IMR-90 (cell line): ENCODE measurements around the gene FOSL1. TPM values are rescaled to one million over a fixed set of nuclear protein-coding genes. Genes with fewer than 3 reads are reported as not detected.

ENCODE experiments used
- ATAC-seq: fragments of 200-7000 bp; cut with Tn5 transposase; 2 replicates; pipeline ENCODE4 v1.9.1; 2020; ENCODE audit warnings: low read depth, mild to moderate bottlenecking, moderate library complexity
- BruUV-seq: library from RNA; stranded (reverse); fragments of 400-500 nt; replicated peaks from 2 replicates; lab custom pipeline; 2021; lab: Mats Ljungman, UMichigan
- CTCF ChIA-PET: fragments of 300-600 bp; formaldehyde crosslinking; extraction: SDS; loops from one replicate; lab custom pipeline; 2021; ENCODE audit warnings: antibody characterized with exemption; lab: Yijun Ruan, JAX
- POLR2A ChIA-PET: fragments of 300-600 bp; sonication (Branson Sonifier 250); formaldehyde crosslinking; loops from one replicate; lab custom pipeline; 2022; ENCODE audit warnings: antibody characterized with exemption; ENCODE audit not compliant: unreplicated experiment; lab: Charles Lee
- DNase-seq: peaks from one replicate; pipeline ENCODE4 v3.0.0; 2013
- H2AFZ ChIP-seq: replicated peaks from 2 replicates; pipeline ENCODE3; 2013; ENCODE audit warnings: low read length, mild to moderate bottlenecking; ENCODE audit not compliant: poor library complexity
- H2AK5ac ChIP-seq: 2 replicates; pipeline ENCODE4 v1.6.1; 2013; ENCODE audit warnings: low read depth, low read length, inconsistent platforms
- H2AK9ac ChIP-seq: replicated peaks from 2 replicates; pipeline ENCODE3; 2013; ENCODE audit warnings: mild to moderate bottlenecking, low read depth, low read length, moderate library complexity; ENCODE audit not compliant: poor library complexity
- H2BK120ac ChIP-seq: 2 replicates; pipeline ENCODE4 v1.6.1; 2013; ENCODE audit warnings: low read depth, low read length, inconsistent platforms
- H2BK15ac ChIP-seq: 3 replicates; pipeline ENCODE4 v1.6.1; 2013; ENCODE audit warnings: low read depth, low read length, inconsistent platforms
- H2BK20ac ChIP-seq: 2 replicates; pipeline ENCODE4 v1.6.1; 2013; ENCODE audit warnings: low read depth, mild to moderate bottlenecking, inconsistent platforms, low read length, moderate library complexity
- H2BK5ac ChIP-seq: 2 replicates; pipeline ENCODE4 v1.6.1; 2013; ENCODE audit warnings: mild to moderate bottlenecking, low read depth, low read length, inconsistent platforms; ENCODE audit not compliant: poor library complexity, severe bottlenecking
- H3K14ac ChIP-seq: replicated peaks from 2 replicates; pipeline ENCODE4 v1.6.1; 2013; ENCODE audit warnings: low read depth, low read length, inconsistent platforms
- H3K18ac ChIP-seq: 2 replicates; pipeline ENCODE4 v1.6.1; 2013; ENCODE audit warnings: low read depth, low read length, control low read depth
- H3K23ac ChIP-seq: 2 replicates; pipeline ENCODE4 v1.6.1; 2013; ENCODE audit warnings: low read depth, low read length, inconsistent platforms
- H3K27ac ChIP-seq: 2 replicates; pipeline ENCODE4 v1.5.1; 2013; ENCODE audit warnings: mild to moderate bottlenecking, control low read depth, low read length; ENCODE audit not compliant: insufficient read depth
- H3K27me3 ChIP-seq: 2 replicates; pipeline ENCODE4 v1.6.1; 2013; ENCODE audit warnings: low read length; ENCODE audit not compliant: control insufficient read depth, insufficient read depth
- H3K36me3 ChIP-seq: 2 replicates; pipeline ENCODE4 v1.6.1; 2013; ENCODE audit warnings: low read length, mixed read lengths; ENCODE audit not compliant: control insufficient read depth, insufficient read depth
- H3K4ac ChIP-seq: 2 replicates; pipeline ENCODE4 v1.6.1; 2013; ENCODE audit warnings: low read depth, low read length, inconsistent platforms
- H3K4me1 ChIP-seq: 2 replicates; pipeline ENCODE4 v1.6.1; 2013; ENCODE audit warnings: low read length, mixed read lengths; ENCODE audit not compliant: control insufficient read depth, insufficient read depth
- H3K4me2 ChIP-seq: 2 replicates; pipeline ENCODE4 v1.6.1; 2013; ENCODE audit warnings: low read depth, mild to moderate bottlenecking, control low read depth, low read length, moderate library complexity
- H3K4me3 ChIP-seq: 2 replicates; pipeline ENCODE4 v1.5.1; 2013; ENCODE audit warnings: low read depth, mild to moderate bottlenecking, control low read depth, low read length, moderate library complexity; ENCODE audit not compliant: insufficient read depth
- H3K56ac ChIP-seq: 2 replicates; pipeline ENCODE4 v1.6.1; 2013; ENCODE audit warnings: low read length, inconsistent platforms; ENCODE audit not compliant: insufficient read depth; ENCODE audit errors: extremely low read depth
- H3K79me1 ChIP-seq, 2 experiments: 2 replicates each; pipeline ENCODE4 v1.6.1; 2013; ENCODE audit warnings: low read length in 2 of 2, inconsistent platforms in 1 of 2, low read depth in 1 of 2
- H3K9ac ChIP-seq: 2 replicates; pipeline ENCODE4 v1.6.1; 2013; ENCODE audit warnings: low read depth, low read length, control low read depth
- H3K9me1 ChIP-seq: 2 replicates; pipeline ENCODE4 v1.6.1; 2013; ENCODE audit warnings: low read length, inconsistent platforms; ENCODE audit not compliant: insufficient read depth
- H3K9me3 ChIP-seq: 2 replicates; pipeline ENCODE4 v1.6.1; 2013; ENCODE audit warnings: low read length; ENCODE audit not compliant: control insufficient read depth, insufficient read depth
- H4K20me1 ChIP-seq: 2 replicates; pipeline ENCODE4 v1.6.1; 2013; ENCODE audit warnings: low read length, inconsistent platforms; ENCODE audit not compliant: insufficient read depth
- H4K5ac ChIP-seq: 2 replicates; pipeline ENCODE4 v1.6.1; 2013; ENCODE audit warnings: mild to moderate bottlenecking, low read depth, low read length, control low read depth
- H4K8ac ChIP-seq, 2 experiments: 2 replicates each; pipeline ENCODE4 v1.6.1; 2013; ENCODE audit warnings: low read depth in 2 of 2, low read length in 2 of 2, control low read depth in 1 of 2, inconsistent platforms in 1 of 2
- H4K91ac ChIP-seq: 2 replicates; pipeline ENCODE4 v1.6.1; 2013; ENCODE audit warnings: low read depth, low read length, inconsistent platforms; ENCODE audit not compliant: insufficient read depth
- CHD1 ChIP-seq: IDR thresholded peaks from 2 replicates; pipeline ENCODE4 v1.6.1; 2012; ENCODE audit warnings: low read depth, low read length, improper control_type of control experiment
- MAFK ChIP-seq: IDR thresholded peaks from 2 replicates; pipeline ENCODE4 v1.6.1; 2012; ENCODE audit warnings: low read depth, low read length, improper control_type of control experiment
- MAZ ChIP-seq: IDR thresholded peaks from 2 replicates; pipeline ENCODE4 v1.6.1; 2012; ENCODE audit warnings: low read depth, mild to moderate bottlenecking, low read length, improper control_type of control experiment, moderate library complexity, borderline replicate concordance
- MXI1 ChIP-seq: IDR thresholded peaks from 2 replicates; pipeline ENCODE4 v1.6.1; 2012; ENCODE audit warnings: low read depth, mild to moderate bottlenecking, low read length, moderate library complexity, borderline replicate concordance
- NFE2L2 ChIP-seq: fragments of 150-350 bp; IDR thresholded peaks from 2 replicates; pipeline ENCODE4 v1.6.1; 2016; ENCODE audit warnings: low read depth, mild to moderate bottlenecking, low read length
- RAD21 ChIP-seq: IDR thresholded peaks from 2 replicates; pipeline ENCODE4 v1.6.1; 2012; ENCODE audit warnings: low read length, improper control_type of control experiment
- RCOR1 ChIP-seq: IDR thresholded peaks from 2 replicates; pipeline ENCODE4 v1.6.1; 2012; ENCODE audit warnings: mild to moderate bottlenecking, low read length, improper control_type of control experiment; ENCODE audit not compliant: insufficient replicate concordance
- RFX5 ChIP-seq: IDR thresholded peaks from 2 replicates; pipeline ENCODE4 v1.8.0; 2012; ENCODE audit warnings: low read depth, mild to moderate bottlenecking, low read length, moderate library complexity
- USF2 ChIP-seq: fragments of 150-350 bp; IDR thresholded peaks from 2 replicates; pipeline ENCODE4 v1.6.1; 2017; ENCODE audit warnings: mild to moderate bottlenecking, antibody characterized with exemption, low read length, low read depth
- WGBS, 2 experiments: methylation state at CpG; one replicate each; pipeline versions ENCODE4 v1.1.5 to v1.1.7; 2013; ENCODE audit warnings: missing lambda C conversion rate in 2 of 2; ENCODE audit not compliant: insufficient read length in 1 of 2; ENCODE audit errors: extremely low coverage in 2 of 2; 5-methylcytosine and 5-hydroxymethylcytosine counted together
- dilution Hi-C: fragments of 300-500 bp; cut with HindIII; formaldehyde crosslinking; loops from one replicate; pipeline ENCODE4 v1.14.3; 2018; ENCODE audit warnings: low sequenced_read_pairs; ENCODE audit not compliant: unreplicated experiment
- in situ Hi-C: fragments of 300-500 bp; cut with MboI; formaldehyde crosslinking; loops from 3 replicates; pipeline ENCODE4 v1.14.3; 2019; ENCODE audit warnings: low sequenced_read_pairs, inconsistent platforms, mixed read lengths
- intact Hi-C: fragments of 100-400 bp; cut with micrococcal nuclease; formaldehyde crosslinking; loops from 2 replicates; pipeline ENCODE4 v1.10.0; 2022
- polyA plus RNA-seq, 3 experiments: library from polyadenylated mRNA; depleted of rRNA; stranded (reverse); fragments of >200 nt; gene quantifications; 2 replicates each; pipeline ENCODE4 v1.2.3, GENCODE V29; 2012; ENCODE audit warnings: low replicate concordance in 1 of 3
- total RNA-seq: library from RNA; depleted of rRNA; stranded (reverse); fragments of >200 nt; gene quantifications from 2 replicates; pipeline ENCODE4 v1.2.3, GENCODE V29; 2012
- TF ChIP-seq, protein P1 (sequence below): fragments of 150-350 bp; IDR thresholded peaks from 2 replicates; pipeline ENCODE4 v1.6.1; 2016; ENCODE audit warnings: low read depth, mild to moderate bottlenecking, low read length, moderate library complexity, borderline replicate concordance
- TF ChIP-seq, protein P2 (sequence below): conservative IDR thresholded peaks from 2 replicates; pipeline ENCODE4 v1.5.1; 2012; ENCODE audit warnings: mild to moderate bottlenecking, low read depth, low read length, improper control_type of control experiment

Gene FOSL1
- total and polyA plus RNA-seq, 2 of the 4 experiments (the other 2 are of a cell fraction), result 17.2 to 107 TPM

DNA sequence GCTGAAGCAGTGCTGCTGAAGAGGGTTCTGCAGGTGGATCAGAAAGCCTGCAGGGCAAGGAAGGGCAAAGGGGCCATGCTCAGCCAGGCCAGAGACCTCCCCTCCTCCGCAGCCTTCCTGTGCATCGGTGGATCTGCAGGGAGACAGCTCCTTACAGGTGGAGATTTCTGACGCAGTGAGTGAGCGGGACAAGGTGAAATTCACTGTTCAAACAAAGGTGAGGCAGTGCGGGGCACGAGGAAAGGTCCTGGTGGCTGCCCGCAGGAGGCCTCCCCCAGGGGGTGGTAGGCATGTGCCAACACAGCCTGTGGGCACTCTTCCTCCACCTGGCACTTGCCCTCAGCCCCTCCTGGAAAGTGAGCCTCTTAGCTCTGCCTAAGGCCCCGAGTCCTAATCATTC is 50.8 kb downstream of the FOSL1 start:
- CTCF ChIA-PET, result interaction anchor here (0.5 kb wide), 1 partner anchor 32 kb away, joined by 5 read pairs; no protein-coding TSS in a partner anchor
- Histone ChIP-seq H2AK5ac (no peak overlapping the region), H3K4ac (peak overlapping the region; percentile 35; the same call in 1 of the 2 replicates), H2BK20ac (no peak overlapping the region), H3K23ac (no peak overlapping the region; the same call in 1 of the 2 replicates), H3K4me2 (no peak overlapping the region), H4K8ac (no peak overlapping the region), H2BK120ac (no peak overlapping the region), H3K18ac (no peak overlapping the region), H3K56ac (no peak overlapping the region), H3K4me3 (no peak overlapping the region), H4K5ac (no peak overlapping the region), H2BK15ac (no peak overlapping the region), H3K79me1 (peaks cover 15 to 33% of the 10 kb centered on the region in 2 experiments), H2BK5ac (no peak overlapping the region), H3K27ac (no peak overlapping the region), H3K14ac (no peak overlapping the region), H2AFZ (no peak overlapping the region), H4K91ac (no peak overlapping the region), H3K9me3 (no peaks in the 10 kb centered on the region), H4K20me1 (peaks cover 44% of the 10 kb centered on the region), H2AK9ac (peak overlapping the region; percentile 76), H3K36me3 (peaks cover 37% of the 10 kb centered on the region), H3K9me1 (peaks cover 16% of the 10 kb centered on the region; the same call in 1 of the 2 replicates), H3K4me1 (no peaks in the 10 kb centered on the region; the same call in 1 of the 2 replicates), H3K27me3 (no peaks in the 10 kb centered on the region), H3K9ac (no peak overlapping the region)
- DNase-seq (no peak), ATAC-seq (no peak)
- dilution Hi-C loops (no loop called here), intact Hi-C loops (no loop called here), in situ Hi-C loops (no loop called here)
- no TSS peak for BruUV-seq
- TF ChIP-seq RCOR1 (no peak), CHD1 (no peak), MAFK (no peak), MAZ (no peak), MXI1 (no peak), NFE2L2 (no peak), RAD21 (no peak), RFX5 (no peak), USF2 (no peak)
- TF ChIP-seq, protein P1, sequence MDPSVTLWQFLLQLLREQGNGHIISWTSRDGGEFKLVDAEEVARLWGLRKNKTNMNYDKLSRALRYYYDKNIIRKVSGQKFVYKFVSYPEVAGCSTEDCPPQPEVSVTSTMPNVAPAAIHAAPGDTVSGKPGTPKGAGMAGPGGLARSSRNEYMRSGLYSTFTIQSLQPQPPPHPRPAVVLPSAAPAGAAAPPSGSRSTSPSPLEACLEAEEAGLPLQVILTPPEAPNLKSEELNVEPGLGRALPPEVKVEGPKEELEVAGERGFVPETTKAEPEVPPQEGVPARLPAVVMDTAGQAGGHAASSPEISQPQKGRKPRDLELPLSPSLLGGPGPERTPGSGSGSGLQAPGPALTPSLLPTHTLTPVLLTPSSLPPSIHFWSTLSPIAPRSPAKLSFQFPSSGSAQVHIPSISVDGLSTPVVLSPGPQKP, result no peak
- TF ChIP-seq, protein P2, sequence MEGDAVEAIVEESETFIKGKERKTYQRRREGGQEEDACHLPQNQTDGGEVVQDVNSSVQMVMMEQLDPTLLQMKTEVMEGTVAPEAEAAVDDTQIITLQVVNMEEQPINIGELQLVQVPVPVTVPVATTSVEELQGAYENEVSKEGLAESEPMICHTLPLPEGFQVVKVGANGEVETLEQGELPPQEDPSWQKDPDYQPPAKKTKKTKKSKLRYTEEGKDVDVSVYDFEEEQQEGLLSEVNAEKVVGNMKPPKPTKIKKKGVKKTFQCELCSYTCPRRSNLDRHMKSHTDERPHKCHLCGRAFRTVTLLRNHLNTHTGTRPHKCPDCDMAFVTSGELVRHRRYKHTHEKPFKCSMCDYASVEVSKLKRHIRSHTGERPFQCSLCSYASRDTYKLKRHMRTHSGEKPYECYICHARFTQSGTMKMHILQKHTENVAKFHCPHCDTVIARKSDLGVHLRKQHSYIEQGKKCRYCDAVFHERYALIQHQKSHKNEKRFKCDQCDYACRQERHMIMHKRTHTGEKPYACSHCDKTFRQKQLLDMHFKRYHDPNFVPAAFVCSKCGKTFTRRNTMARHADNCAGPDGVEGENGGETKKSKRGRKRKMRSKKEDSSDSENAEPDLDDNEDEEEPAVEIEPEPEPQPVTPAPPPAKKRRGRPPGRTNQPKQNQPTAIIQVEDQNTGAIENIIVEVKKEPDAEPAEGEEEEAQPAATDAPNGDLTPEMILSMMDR, result no peak
- POLR2A ChIA-PET, result no interaction called here
- WGBS, 2 experiments, result 70% methylated on average over 3 of the region's 8 CpGs; no CpG with 5 or more reads in 1 of the 2 experiments
